Activated CD8-positive, alpha-beta T cell treated with anti-CD3 and anti-CD28 coated beads for 36 hours (primary cell): ENCODE measurements around the gene WWC2. TPM values are rescaled to one million over a fixed set of nuclear protein-coding genes. Genes with fewer than 3 reads are reported as not detected.

ENCODE experiments used
- ATAC-seq: fragments of 200-7000 bp; cut with Tn5 transposase; one replicate; pipeline ENCODE4 v1.10.0; 2021; ENCODE audit warnings: mild to moderate bottlenecking, moderate library complexity
- CTCF ChIA-PET: fragments of 350-600 bp; sonication (Branson Sonifier 250); formaldehyde crosslinking; loops from one replicate; lab custom pipeline; 2021; ENCODE audit warnings: antibody characterized with exemption; lab: Charles Lee
- POLR2A ChIA-PET: fragments of 350-600 bp; sonication (Branson Sonifier 250); formaldehyde crosslinking; loops from one replicate; lab custom pipeline; 2021; ENCODE audit warnings: antibody characterized with exemption; lab: Charles Lee
- DNase-seq: peaks from one replicate; pipeline ENCODE4 v3.0.0-alpha.2; 2020
- H3K27ac Mint-ChIP-seq: one replicate; pipeline ENCODE4 v1.8.0; 2021; ENCODE audit warnings: mild to moderate bottlenecking, mixed read lengths
- H3K27me3 Mint-ChIP-seq: one replicate; pipeline ENCODE4 v1.8.0; 2021; ENCODE audit warnings: mixed read lengths
- H3K36me3 Mint-ChIP-seq: one replicate; pipeline ENCODE4 v1.8.0; 2021; ENCODE audit warnings: low read depth, mixed read lengths
- H3K4me1 Mint-ChIP-seq: one replicate; pipeline ENCODE4 v1.8.0; 2021; ENCODE audit warnings: low read depth, mixed read lengths
- H3K4me3 Mint-ChIP-seq: one replicate; pipeline ENCODE4 v1.8.0; 2021; ENCODE audit warnings: mild to moderate bottlenecking, moderate library complexity, mixed read lengths
- H3K9me3 Mint-ChIP-seq: one replicate; pipeline ENCODE4 v1.8.0; 2021; ENCODE audit warnings: mixed read lengths
- intact Hi-C: fragments of 100-400 bp; cut with micrococcal nuclease; formaldehyde crosslinking; loops from one replicate; pipeline ENCODE4 v1.10.0; 2022
- total RNA-seq, 2 experiments: library from RNA; stranded (reverse); gene quantifications; one replicate each; pipeline ENCODE4 v1.2.3, GENCODE V29; 2021
- TF ChIP-seq, protein P1 (sequence below): fragments of 200-600 bp; IDR thresholded peaks from one replicate; pipeline ENCODE4 v1.8.0; 2022; ENCODE audit warnings: antibody characterized with exemption, mild to moderate bottlenecking

WWC2 gene
- total RNA-seq, 2 experiments from 2014 or later = 1.9 TPM

DNA sequence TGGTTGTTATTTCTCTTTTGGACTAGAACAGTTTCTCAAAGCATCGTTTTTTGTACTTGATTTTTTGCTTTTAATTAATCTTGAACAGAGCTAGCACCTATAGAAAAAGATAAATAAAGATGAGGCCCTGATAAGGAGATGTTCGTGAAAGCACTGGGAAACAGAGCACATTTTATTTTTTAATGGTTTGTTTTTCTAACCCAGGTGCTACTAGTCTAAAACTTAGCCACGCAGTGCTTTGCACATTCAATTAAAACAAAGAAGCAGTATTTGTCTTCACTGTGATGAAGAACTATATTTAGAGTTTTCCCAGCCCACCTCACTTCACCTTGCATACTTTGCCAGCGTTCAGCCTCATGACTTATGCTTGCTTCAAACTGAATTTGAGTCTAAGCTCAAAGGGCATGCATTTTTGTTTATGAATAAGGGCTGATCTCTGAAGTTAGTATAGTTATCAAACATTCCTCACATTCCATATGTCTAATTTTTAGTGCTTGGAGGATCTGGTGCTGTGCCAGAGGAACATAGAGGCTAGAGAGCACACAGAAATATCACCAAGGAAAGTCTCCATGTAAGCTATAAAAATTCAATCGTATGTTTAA, 76.7 kb downstream of the WWC2 start:
- no peak for DNase-seq
- H3K27me3 Mint-ChIP-seq = peaks cover 18% of the 10 kb centered on the region
- H3K9me3 Mint-ChIP-seq = no peaks in the 10 kb centered on the region
- no peak overlapping the region for H3K27ac Mint-ChIP-seq
- intact Hi-C loops = no loop called here
- ChIA-PET POLR2A (no interaction called here), CTCF (no interaction called here)
- ATAC-seq = no peak
- no peak overlapping the region for H3K4me3 Mint-ChIP-seq
- TF ChIP-seq, protein P1, sequence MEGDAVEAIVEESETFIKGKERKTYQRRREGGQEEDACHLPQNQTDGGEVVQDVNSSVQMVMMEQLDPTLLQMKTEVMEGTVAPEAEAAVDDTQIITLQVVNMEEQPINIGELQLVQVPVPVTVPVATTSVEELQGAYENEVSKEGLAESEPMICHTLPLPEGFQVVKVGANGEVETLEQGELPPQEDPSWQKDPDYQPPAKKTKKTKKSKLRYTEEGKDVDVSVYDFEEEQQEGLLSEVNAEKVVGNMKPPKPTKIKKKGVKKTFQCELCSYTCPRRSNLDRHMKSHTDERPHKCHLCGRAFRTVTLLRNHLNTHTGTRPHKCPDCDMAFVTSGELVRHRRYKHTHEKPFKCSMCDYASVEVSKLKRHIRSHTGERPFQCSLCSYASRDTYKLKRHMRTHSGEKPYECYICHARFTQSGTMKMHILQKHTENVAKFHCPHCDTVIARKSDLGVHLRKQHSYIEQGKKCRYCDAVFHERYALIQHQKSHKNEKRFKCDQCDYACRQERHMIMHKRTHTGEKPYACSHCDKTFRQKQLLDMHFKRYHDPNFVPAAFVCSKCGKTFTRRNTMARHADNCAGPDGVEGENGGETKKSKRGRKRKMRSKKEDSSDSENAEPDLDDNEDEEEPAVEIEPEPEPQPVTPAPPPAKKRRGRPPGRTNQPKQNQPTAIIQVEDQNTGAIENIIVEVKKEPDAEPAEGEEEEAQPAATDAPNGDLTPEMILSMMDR = no peak
- H3K36me3 Mint-ChIP-seq = no peaks in the 10 kb centered on the region
- no peaks in the 10 kb centered on the region for H3K4me1 Mint-ChIP-seq

DNA sequence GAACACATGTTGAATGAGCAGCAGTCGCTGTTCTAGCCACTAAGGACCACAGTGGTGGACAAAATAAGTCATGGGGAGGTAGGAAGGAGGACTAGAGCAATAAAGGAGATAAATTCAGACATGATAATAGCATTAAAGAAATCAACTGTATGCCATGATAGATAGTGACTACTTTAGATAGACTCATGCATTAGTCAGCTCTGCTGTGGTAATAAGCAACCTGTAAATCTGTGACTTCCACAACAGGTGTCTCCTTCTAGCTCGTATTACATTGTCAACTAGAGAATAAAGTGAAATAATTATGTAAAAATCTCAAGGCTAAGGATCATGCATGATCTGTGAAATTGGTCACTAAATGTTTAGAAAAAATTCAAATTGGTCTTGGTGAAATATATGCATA, 77.9 kb downstream of the WWC2 start:
- no peak overlapping the region for H3K4me3 Mint-ChIP-seq
- ATAC-seq (no peak), DNase-seq (no peak)
- no peak overlapping the region for H3K27ac Mint-ChIP-seq
- intact Hi-C loops = no loop called here
- no peaks in the 10 kb centered on the region for H3K4me1 Mint-ChIP-seq
- H3K27me3 Mint-ChIP-seq = peaks cover 19% of the 10 kb centered on the region
- ChIA-PET POLR2A (no interaction called here), CTCF (no interaction called here)
- TF ChIP-seq, protein P1 = no peak
- H3K36me3 Mint-ChIP-seq = no peaks in the 10 kb centered on the region
- no peaks in the 10 kb centered on the region for H3K9me3 Mint-ChIP-seq

DNA sequence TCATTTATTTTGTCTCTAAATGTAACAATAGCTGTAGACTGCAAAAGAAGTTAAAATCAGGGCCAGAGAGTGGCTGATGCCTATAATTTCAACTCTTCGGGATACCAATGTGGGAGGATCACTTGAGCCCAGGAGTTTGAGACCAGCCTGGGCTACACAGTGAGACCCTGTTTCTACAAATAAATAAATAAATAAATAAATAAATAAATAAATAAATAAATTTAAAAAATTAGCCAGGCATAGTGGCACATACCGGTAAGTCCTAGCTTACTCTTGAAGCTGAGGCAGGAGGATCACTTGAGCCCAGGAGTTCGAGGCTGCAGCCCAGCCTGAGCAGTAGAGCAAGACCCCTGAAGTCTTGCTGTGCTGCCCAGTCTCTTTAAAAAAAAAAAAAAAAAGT, 79.1 kb downstream of the WWC2 start:
- TF ChIP-seq, protein P1 = no peak
- ATAC-seq (no peak), DNase-seq (no peak)
- CTCF ChIA-PET = no interaction called here
- Mint-ChIP-seq H3K4me3 (no peak overlapping the region), H3K9me3 (no peaks in the 10 kb centered on the region), H3K27me3 (peaks cover 17% of the 10 kb centered on the region), H3K27ac (no peak overlapping the region), H3K36me3 (no peaks in the 10 kb centered on the region), H3K4me1 (no peaks in the 10 kb centered on the region)
- POLR2A ChIA-PET = interaction anchor here (0.5 kb wide), 1 partner anchor 278 kb away, joined by 3 read pairs; no protein-coding TSS in a partner anchor
- intact Hi-C loops = no loop called here

DNA sequence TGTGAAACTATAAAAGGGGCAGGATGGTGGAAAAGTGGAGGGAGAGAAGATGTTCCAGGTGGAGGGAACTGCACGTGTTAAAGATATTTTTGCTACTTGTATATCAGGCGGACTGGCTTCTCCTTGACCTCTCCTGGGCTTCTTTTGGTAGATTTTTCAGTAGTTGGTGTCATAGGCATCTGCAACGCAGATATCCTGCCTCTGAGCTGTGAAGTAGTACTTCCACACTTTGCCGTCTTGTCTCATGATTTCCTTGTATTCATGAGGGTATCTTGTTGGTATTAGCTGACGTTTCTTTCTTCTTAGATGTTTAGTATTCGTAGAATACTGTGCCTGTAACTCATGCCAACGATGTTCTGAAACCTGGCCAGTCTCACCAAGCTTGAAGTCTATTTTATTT, 81.0 kb downstream of the WWC2 start:
- ChIA-PET CTCF (interaction anchor here (0.7 kb wide), 1 partner anchor 83 kb away, joined by 4 read pairs; no protein-coding TSS in a partner anchor), POLR2A (no interaction called here)
- H3K4me3 Mint-ChIP-seq = no peak overlapping the region

DNA sequence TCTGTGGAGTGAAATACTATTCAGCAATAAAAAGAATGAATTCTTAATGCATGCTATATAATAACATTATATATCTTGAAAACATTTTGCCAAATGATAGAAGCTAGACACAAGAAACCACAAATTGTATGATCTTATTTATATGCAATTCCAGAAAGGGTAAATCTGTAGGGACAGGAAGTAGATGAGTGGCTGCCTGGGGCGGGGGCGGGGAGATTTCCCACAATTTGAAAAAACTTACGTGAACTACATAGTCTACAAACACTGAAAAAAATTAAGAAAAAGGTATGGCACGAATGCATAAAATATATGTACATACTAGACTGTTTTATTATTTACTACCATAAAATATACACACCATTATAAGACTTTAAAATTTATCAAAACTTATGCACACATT, 81.6 kb downstream of the WWC2 start:
- TF ChIP-seq, protein P1 = no peak
- ATAC-seq (no peak), DNase-seq (no peak)
- Mint-ChIP-seq H3K4me1 (peaks cover 4% of the 10 kb centered on the region), H3K4me3 (no peak overlapping the region), H3K9me3 (peaks cover 7% of the 10 kb centered on the region), H3K27me3 (peaks cover 22% of the 10 kb centered on the region), H3K27ac (no peak overlapping the region), H3K36me3 (no peaks in the 10 kb centered on the region)
- POLR2A ChIA-PET = no interaction called here
- intact Hi-C loops = no loop called here
- CTCF ChIA-PET = interaction anchor here (0.7 kb wide), 1 partner anchor 83 kb away, joined by 4 read pairs; no protein-coding TSS in a partner anchor

More for the DNA sequence above, 81.0 kb downstream of the WWC2 start:
- Mint-ChIP-seq H3K4me1 (peaks cover 3% of the 10 kb centered on the region), H3K27me3 (peaks cover 22% of the 10 kb centered on the region), H3K9me3 (peaks cover 7% of the 10 kb centered on the region), H3K27ac (no peak overlapping the region), H3K36me3 (no peaks in the 10 kb centered on the region)
- intact Hi-C loops = no loop called here
- DNase-seq = no peak
- no peak for ATAC-seq
- TF ChIP-seq, protein P1 = no peak
